SK-N-SH (cell line): ENCODE measurements around the gene ZNF697. TPM values are rescaled to one million over a fixed set of nuclear protein-coding genes. Genes with fewer than 3 reads are reported as not detected.

ENCODE experiments used
- CTCF ChIA-PET: fragments of 300-600, 350-600 bp; formaldehyde crosslinking; extraction: SDS; loops from one replicate; lab custom pipeline; 2021; lab: Yijun Ruan, JAX
- POLR2A ChIA-PET: fragments of 350-600 bp; sonication (Branson Sonifier 250); formaldehyde crosslinking; extraction: SDS; loops from one replicate; lab custom pipeline; 2020; ENCODE audit warnings: antibody characterized with exemption, inconsistent platforms; lab: Yijun Ruan, JAX
- DNase-seq: peaks from one replicate; pipeline ENCODE4 v3.0.0; 2012
- H2AFZ ChIP-seq: fragments of 200-600 bp; sonication (generic); 2 replicates; pipeline ENCODE4 v1.8.1; 2016; ENCODE audit warnings: antibody characterized with exemption, mild to moderate bottlenecking, low read depth
- H3F3A ChIP-seq: fragments of 200-600 bp; sonication (generic); replicated peaks from 2 replicates; pipeline ENCODE3; 2016; ENCODE audit warnings: antibody characterized with exemption, mild to moderate bottlenecking; ENCODE audit not compliant: insufficient read depth
- H3K27ac ChIP-seq, 2 experiments: fragments of 200-500 bp in 1 of 2; fragments of 200-600 bp in 1 of 2; sonication (Bioruptor generic) in 1 of 2; sonication (generic), shearing (Covaris generic) in 1 of 2; 2 replicates each; pipeline versions ENCODE4 v1.5.1 to v1.6.1; 2014 to 2016; ENCODE audit warnings: low read depth in 2 of 2, inconsistent platforms in 1 of 2, low read length in 1 of 2, mild to moderate bottlenecking in 1 of 2, mixed read lengths in 1 of 2
- H3K27me3 ChIP-seq: fragments of 200-600 bp; sonication (generic), shearing (Covaris generic); 2 replicates; pipeline ENCODE4 v1.6.1; 2016; ENCODE audit warnings: mixed run types; ENCODE audit not compliant: insufficient read depth
- H3K36me3 ChIP-seq, 2 experiments: fragments of 200-500 bp in 1 of 2; fragments of 200-600 bp in 1 of 2; sonication (Bioruptor generic) in 1 of 2; sonication (generic) in 1 of 2; replicated peaks in 1 of 2; 2 replicates each; pipeline versions ENCODE3 to v1.5.1; 2014 to 2016; ENCODE audit warnings: low read length in 1 of 2, mild to moderate bottlenecking in 1 of 2; ENCODE audit not compliant: insufficient read depth in 2 of 2, control insufficient read depth in 1 of 2
- H3K4me1 ChIP-seq, 2 experiments: fragments of 200-500 bp in 1 of 2; fragments of 200-600 bp in 1 of 2; sonication (Bioruptor generic) in 1 of 2; sonication (generic), shearing (Covaris generic) in 1 of 2; 2 replicates each; pipeline versions ENCODE4 v1.5.1 to v1.6.1; 2014 to 2016; ENCODE audit warnings: low read depth in 1 of 2, low read length in 1 of 2, mixed run types in 1 of 2; ENCODE audit not compliant: insufficient read depth in 2 of 2, control insufficient read depth in 1 of 2
- H3K4me2 ChIP-seq: fragments of 200-600 bp; sonication (generic), shearing (Covaris generic); 2 replicates; pipeline ENCODE4 v1.6.1; 2017; ENCODE audit warnings: mixed run types
- H3K4me3 ChIP-seq, 2 experiments: fragments of 200-500 bp in 1 of 2; fragments of 200-600 bp in 1 of 2; sonication (Bioruptor generic) in 1 of 2; sonication (generic), shearing (Covaris generic) in 1 of 2; 2 replicates each; pipeline versions ENCODE4 v1.5.1 to v1.8.1; 2014 to 2016; ENCODE audit warnings: low read depth in 2 of 2, inconsistent platforms in 1 of 2, low read length in 1 of 2, mild to moderate bottlenecking in 1 of 2, mixed read lengths in 1 of 2, moderate library complexity in 1 of 2
- H3K79me2 ChIP-seq: fragments of 200-600 bp; sonication (generic); 2 replicates; pipeline ENCODE4 v1.8.1; 2017; ENCODE audit warnings: mild to moderate bottlenecking; ENCODE audit not compliant: insufficient read depth
- H3K9ac ChIP-seq: fragments of 200-600 bp; sonication (generic); 2 replicates; pipeline ENCODE4 v1.6.1; 2017; ENCODE audit warnings: mixed run types
- H3K9me2 ChIP-seq: fragments of 200-600 bp; sonication (generic); 2 replicates; pipeline ENCODE4 v1.6.1; 2017; ENCODE audit warnings: mixed run types
- H3K9me3 ChIP-seq: fragments of 200-600 bp; sonication (generic); 2 replicates; pipeline ENCODE4 v1.6.1; 2017; ENCODE audit warnings: mixed run types, mild to moderate bottlenecking, moderate library complexity
- H4K20me1 ChIP-seq: fragments of 200-600 bp; sonication (generic); 2 replicates; pipeline ENCODE4 v1.6.1; 2017; ENCODE audit warnings: mild to moderate bottlenecking, mixed run types; ENCODE audit not compliant: insufficient read depth
- EZH2phosphoT487 ChIP-seq: fragments of 200-600 bp; sonication (generic); IDR thresholded peaks from 2 replicates; pipeline ENCODE4 v1.6.1; 2017; ENCODE audit warnings: low read depth, mixed run types, mild to moderate bottlenecking, antibody characterized with exemption, moderate library complexity, borderline replicate concordance
- FOSL2 ChIP-seq: IDR thresholded peaks from 2 replicates; pipeline ENCODE4 v1.4.0; 2012; ENCODE audit warnings: low read depth, mild to moderate bottlenecking, moderate library complexity, borderline replicate concordance
- FOXJ3 ChIP-seq: sonication (generic); formaldehyde crosslinking; IDR thresholded peaks from 2 replicates; pipeline ENCODE4 v1.5.1; 2020; ENCODE audit warnings: mild to moderate bottlenecking, missing genetic modification reagents
- GABPA ChIP-seq: IDR thresholded peaks from 2 replicates; pipeline ENCODE4 v1.4.0; 2012; ENCODE audit warnings: low read depth, mild to moderate bottlenecking
- GATA2 ChIP-seq: sonication (generic); formaldehyde crosslinking; IDR thresholded peaks from 2 replicates; pipeline ENCODE4 v1.5.0; 2020; ENCODE audit warnings: mild to moderate bottlenecking, missing genetic modification reagents
- MEF2A ChIP-seq: IDR thresholded peaks from 2 replicates; pipeline ENCODE4 v1.4.0; 2012; ENCODE audit warnings: low read depth, borderline replicate concordance
- MXI1 ChIP-seq: IDR thresholded peaks from 2 replicates; pipeline ENCODE4 v1.6.1; 2012; ENCODE audit warnings: mild to moderate bottlenecking, low read depth, low read length, improper control_type of control experiment
- NFIC ChIP-seq: IDR thresholded peaks from 2 replicates; pipeline ENCODE4 v1.4.0; 2012; ENCODE audit warnings: borderline replicate concordance
- NRF1 ChIP-seq: IDR thresholded peaks from 2 replicates; pipeline ENCODE4 v1.6.1; 2012; ENCODE audit warnings: low read depth, mild to moderate bottlenecking, low read length
- POLR2AphosphoS5 ChIP-seq: IDR thresholded peaks from 2 replicates; pipeline ENCODE4 v1.6.1; 2012; ENCODE audit warnings: low read depth, low read length
- RAD21 ChIP-seq: IDR thresholded peaks from 2 replicates; pipeline ENCODE4 v1.6.1; 2012; ENCODE audit warnings: mild to moderate bottlenecking, low read length
- RCOR1 ChIP-seq: fragments of 150-350 bp; IDR thresholded peaks from 2 replicates; pipeline ENCODE4 v1.6.1; 2017; ENCODE audit warnings: antibody characterized with exemption, low read length
- RFX5 ChIP-seq: IDR thresholded peaks from 2 replicates; pipeline ENCODE4 v1.6.1; 2012; ENCODE audit warnings: mild to moderate bottlenecking, improper control_type of control experiment, low read length
- RXRA ChIP-seq: IDR thresholded peaks from 2 replicates; pipeline ENCODE4 v1.4.0; 2012; ENCODE audit warnings: low read depth, mild to moderate bottlenecking, borderline replicate concordance
- TAF1 ChIP-seq: IDR thresholded peaks from 2 replicates; pipeline ENCODE4 v1.6.1; 2012; ENCODE audit warnings: low read depth, mild to moderate bottlenecking, low read length, moderate library complexity, borderline replicate concordance
- TCF12 ChIP-seq: IDR thresholded peaks from 2 replicates; pipeline ENCODE4 v1.4.0; 2012
- USF1 ChIP-seq: IDR thresholded peaks from 2 replicates; pipeline ENCODE4 v1.4.0; 2012; ENCODE audit warnings: low read depth, borderline replicate concordance
- USF2 ChIP-seq: fragments of 150-350 bp; IDR thresholded peaks from 2 replicates; pipeline ENCODE4 v1.6.1; 2017; ENCODE audit warnings: antibody characterized with exemption, low read length, low read depth, borderline replicate concordance
- YY1 ChIP-seq: IDR thresholded peaks from 2 replicates; pipeline ENCODE4 v1.4.0; 2012; ENCODE audit warnings: low read depth, mild to moderate bottlenecking
- ZBTB33 ChIP-seq: IDR thresholded peaks from 2 replicates; pipeline ENCODE4 v1.4.0; 2012; ENCODE audit warnings: low read depth, borderline replicate concordance
- WGBS: methylation state at CpG from one replicate; pipeline ENCODE4 v1.1.6; 2017; ENCODE audit warnings: low lambda C conversion rate; 5-methylcytosine and 5-hydroxymethylcytosine counted together
- polyA plus RNA-seq, 3 experiments: library from polyadenylated mRNA; depleted of rRNA; stranded (reverse); fragments of >200 nt; gene quantifications; 2 replicates each; pipeline ENCODE4 v1.2.3, GENCODE V29; 2012
- TF ChIP-seq, protein P1 (sequence below): fragments of 200-600 bp; sonication (generic); IDR thresholded peaks from 2 replicates; pipeline ENCODE4 v1.6.1; 2017; ENCODE audit warnings: antibody characterized with exemption, mild to moderate bottlenecking, moderate library complexity
- TF ChIP-seq, protein P2 (sequence below): fragments of 150-350 bp; IDR thresholded peaks from 2 replicates; pipeline ENCODE4 v1.6.1; 2016; ENCODE audit warnings: mild to moderate bottlenecking, low read depth, low read length

Gene ZNF697
- polyA plus RNA-seq, 1 of the 3 experiments (the other 2 are of a cell fraction) = 3.4 TPM

DNA sequence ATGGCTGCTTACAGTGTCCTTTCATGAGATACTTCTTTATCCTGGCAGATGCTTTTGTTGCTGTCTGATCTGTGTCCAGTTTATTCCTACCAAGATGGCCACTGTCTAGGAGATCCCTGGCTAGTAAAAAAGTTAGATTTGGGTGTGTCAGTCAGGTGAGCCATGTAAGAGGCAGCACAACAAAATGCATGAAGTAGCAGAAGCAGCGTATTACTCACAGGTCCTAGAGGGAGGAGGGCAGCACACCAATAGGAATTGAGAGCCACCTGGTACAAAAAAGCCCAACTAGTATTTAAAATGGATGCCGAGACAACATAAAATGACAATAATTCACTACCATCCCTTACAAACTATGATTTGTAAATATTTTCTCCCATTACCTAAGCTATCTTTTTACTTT, 22.8 kb upstream of the ZNF697 start:
- WGBS = 92% methylated on average over 2 of the region's 2 CpGs

DNA sequence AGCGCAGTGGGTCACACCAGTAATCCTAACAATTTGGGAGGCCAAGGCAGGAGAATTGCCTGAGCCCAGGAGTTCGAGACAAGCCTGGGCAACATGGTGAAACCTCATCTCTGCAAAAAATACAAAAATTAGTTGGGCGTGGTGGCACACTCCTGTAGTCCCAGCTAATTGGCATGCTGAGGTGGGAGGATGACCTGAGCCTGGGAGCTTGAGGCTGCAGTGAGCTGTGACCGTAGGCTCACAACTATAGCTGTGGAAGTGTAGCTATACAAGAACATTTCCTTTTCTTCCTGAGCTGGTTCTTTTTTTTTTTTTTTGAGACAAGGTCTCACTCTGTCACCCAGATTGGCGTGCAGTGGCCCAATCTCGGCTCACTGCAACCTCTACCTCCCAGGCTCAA, 19.1 kb upstream of the ZNF697 start:
- no peak overlapping the region for H3K4me3 ChIP-seq
- H4K20me1 ChIP-seq = no peaks in the 10 kb centered on the region
- DNase-seq = no peak
- H3K9me3 ChIP-seq = no peaks in the 10 kb centered on the region
- no peaks in the 10 kb centered on the region for H3K4me1 ChIP-seq
- no peaks in the 10 kb centered on the region for H3K27me3 ChIP-seq
- H3K4me2 ChIP-seq = no peak overlapping the region
- no peak overlapping the region for H3K27ac ChIP-seq
- POLR2A ChIA-PET = no interaction called here
- H3K9me2 ChIP-seq = no peaks in the 10 kb centered on the region
- TF ChIP-seq, protein P1, sequence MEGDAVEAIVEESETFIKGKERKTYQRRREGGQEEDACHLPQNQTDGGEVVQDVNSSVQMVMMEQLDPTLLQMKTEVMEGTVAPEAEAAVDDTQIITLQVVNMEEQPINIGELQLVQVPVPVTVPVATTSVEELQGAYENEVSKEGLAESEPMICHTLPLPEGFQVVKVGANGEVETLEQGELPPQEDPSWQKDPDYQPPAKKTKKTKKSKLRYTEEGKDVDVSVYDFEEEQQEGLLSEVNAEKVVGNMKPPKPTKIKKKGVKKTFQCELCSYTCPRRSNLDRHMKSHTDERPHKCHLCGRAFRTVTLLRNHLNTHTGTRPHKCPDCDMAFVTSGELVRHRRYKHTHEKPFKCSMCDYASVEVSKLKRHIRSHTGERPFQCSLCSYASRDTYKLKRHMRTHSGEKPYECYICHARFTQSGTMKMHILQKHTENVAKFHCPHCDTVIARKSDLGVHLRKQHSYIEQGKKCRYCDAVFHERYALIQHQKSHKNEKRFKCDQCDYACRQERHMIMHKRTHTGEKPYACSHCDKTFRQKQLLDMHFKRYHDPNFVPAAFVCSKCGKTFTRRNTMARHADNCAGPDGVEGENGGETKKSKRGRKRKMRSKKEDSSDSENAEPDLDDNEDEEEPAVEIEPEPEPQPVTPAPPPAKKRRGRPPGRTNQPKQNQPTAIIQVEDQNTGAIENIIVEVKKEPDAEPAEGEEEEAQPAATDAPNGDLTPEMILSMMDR = no peak
- TF ChIP-seq, protein P2, sequence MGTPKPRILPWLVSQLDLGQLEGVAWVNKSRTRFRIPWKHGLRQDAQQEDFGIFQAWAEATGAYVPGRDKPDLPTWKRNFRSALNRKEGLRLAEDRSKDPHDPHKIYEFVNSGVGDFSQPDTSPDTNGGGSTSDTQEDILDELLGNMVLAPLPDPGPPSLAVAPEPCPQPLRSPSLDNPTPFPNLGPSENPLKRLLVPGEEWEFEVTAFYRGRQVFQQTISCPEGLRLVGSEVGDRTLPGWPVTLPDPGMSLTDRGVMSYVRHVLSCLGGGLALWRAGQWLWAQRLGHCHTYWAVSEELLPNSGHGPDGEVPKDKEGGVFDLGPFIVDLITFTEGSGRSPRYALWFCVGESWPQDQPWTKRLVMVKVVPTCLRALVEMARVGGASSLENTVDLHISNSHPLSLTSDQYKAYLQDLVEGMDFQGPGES = no peak
- TF ChIP-seq MEF2A = no peak
- no peak for TF ChIP-seq ZBTB33
- TF ChIP-seq RFX5 = no peak
- TF ChIP-seq FOSL2 = no peak
- no peak for TF ChIP-seq GATA2 (CRISPR knock-in tag)
- TF ChIP-seq EZH2phosphoT487 = no peak
- no peak for TF ChIP-seq TCF12
- no peak for TF ChIP-seq POLR2AphosphoS5
- H2AFZ ChIP-seq = no peak overlapping the region
- H3K36me3 ChIP-seq = no peaks in the 10 kb centered on the region
- no peaks in the 10 kb centered on the region for H3F3A ChIP-seq
- no peaks in the 10 kb centered on the region for H3K79me2 ChIP-seq
- no peak overlapping the region for H3K9ac ChIP-seq
- CTCF ChIA-PET = interaction anchor here (1.0 to 4.7 kb wide), 4 partner anchors 9 to 392 kb away, joined by 3 to 43 read pairs (median 16); no protein-coding TSS in a partner anchor
- WGBS = 85% methylated on average over 6 of the region's 6 CpGs

More for the DNA sequence above, 22.8 kb upstream of the ZNF697 start:
- no peak for DNase-seq
- POLR2A ChIA-PET = no interaction called here
- Histone ChIP-seq H3K9me3 (no peaks in the 10 kb centered on the region), H3K4me1 (peaks cover 3 to 20% of the 10 kb centered on the region in 2 experiments; a peak in 3 of 4 replicates), H3K9ac (no peak overlapping the region), H3F3A (peaks cover 14% of the 10 kb centered on the region), H3K36me3 (no peaks in the 10 kb centered on the region), H3K9me2 (no peaks in the 10 kb centered on the region), H3K4me2 (no peak overlapping the region), H3K27me3 (no peaks in the 10 kb centered on the region), H3K4me3 (no peak overlapping the region), H3K27ac (no peak overlapping the region), H4K20me1 (no peaks in the 10 kb centered on the region), H2AFZ (no peak overlapping the region)
- CTCF ChIA-PET = no interaction called here
- TF ChIP-seq FOSL2 (no peak), NRF1 (no peak), USF2 (no peak), USF1 (no peak), RXRA (no peak), RCOR1 (no peak), RAD21 (no peak), FOXJ3 (CRISPR knock-in tag) (no peak), EZH2phosphoT487 (no peak), TAF1 (no peak), MXI1 (no peak), GABPA (no peak), NFIC (no peak), RFX5 (no peak), YY1 (no peak)
- TF ChIP-seq, all 33 proteins: peak for 0
- H3K79me2 ChIP-seq = no peaks in the 10 kb centered on the region
